ENCODE results near the gene RTCA. TPM values are rescaled to one million over a fixed set of nuclear protein-coding genes. Genes with fewer than 3 reads are reported as not detected.
"Not testable (repeated sequence)": the region's sequence is repeated elsewhere in the genome, so short reads cannot be mapped to it uniquely, and the experiment has no call there.

The RTCA gene
- total RNA-seq, 5 donors from 2014 or later (not counting 1 experiment from before 2014, with no cell fraction given) = 36.0 to 53.6 (median 40.1) TPM

DNA sequence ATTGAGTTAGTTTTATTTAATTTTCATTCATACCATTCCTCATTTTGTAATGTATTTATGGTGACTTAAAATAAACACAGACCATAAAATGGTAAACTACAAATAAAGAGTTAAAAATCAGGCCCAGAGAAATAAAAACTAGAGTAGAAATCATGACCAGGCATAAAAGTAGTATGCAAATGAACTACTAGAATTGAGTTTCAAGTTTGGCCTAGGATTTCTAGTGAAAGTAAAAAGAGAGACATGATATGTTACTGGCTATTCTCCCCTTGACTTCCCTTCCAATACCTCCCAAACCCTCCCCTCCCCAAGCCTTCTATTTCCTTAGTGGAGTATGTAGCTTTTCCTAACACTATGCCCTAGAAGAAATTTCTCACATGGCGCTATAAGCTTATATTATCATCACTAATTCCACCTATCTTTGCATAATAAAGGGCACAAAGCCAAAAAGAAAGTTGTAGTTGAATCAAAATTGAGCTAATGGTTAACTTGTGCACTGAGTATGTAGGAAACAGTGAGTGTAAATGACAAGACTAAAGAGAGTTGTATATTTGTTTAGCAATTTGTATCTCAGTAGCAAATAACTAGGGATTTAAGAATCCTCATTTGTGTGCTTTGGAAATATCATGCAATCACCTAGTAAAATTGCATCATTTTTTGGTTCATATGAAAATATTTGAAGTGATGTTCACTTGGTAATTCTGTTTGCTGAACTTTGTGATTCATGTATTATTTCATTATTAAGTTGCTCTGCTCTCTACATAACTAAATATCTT is 56.6 kb downstream of the RTCA start:
- ATAC-seq (replicated peaks in 1 of 4) = no peak
- H3K36me3 ChIP-seq (ENCODE audit: control insufficient read depth in 2 of 2, extremely low read depth in 1 of 2, insufficient read depth in 1 of 2, low read length in 1 of 2) = no peaks in the 10 kb centered on the region
- no peak for DNase-seq
- peaks cover 13 to 25% (median 13%) of the 10 kb centered on the region in 3 donors for H3K9me3 Mint-ChIP-seq
- H3K9me3 ChIP-seq = no peaks in the 10 kb centered on the region
- ChIA-PET CTCF (interaction anchor here in 1 of 2 donors (0.7 kb wide), 1 partner anchor 122 kb away, joined by 4 read pairs; no protein-coding TSS in a partner anchor), POLR2A (interaction anchor here in 1 of 2 donors (0.6 kb wide), 2 partner anchors 48 to 164 kb away, joined by 3 to 6 read pairs; no protein-coding TSS in a partner anchor)
- H3K4me3 ChIP-seq (ENCODE audit: control insufficient read depth in 1 of 2, extremely low read depth in 1 of 2, low read length in 1 of 2) = no peak overlapping the region
- no peaks in the 10 kb centered on the region for H3K4me1 Mint-ChIP-seq
- no peaks in the 10 kb centered on the region for H3K27me3 ChIP-seq (replicated peaks in 1 of 2; ENCODE audit: control insufficient read depth in 2 of 2, extremely low read depth in 1 of 2, insufficient read depth in 2 of 2, low read length in 1 of 2)
- H3K27ac Mint-ChIP-seq = no peak overlapping the region
- H3K4me3 Mint-ChIP-seq = no peak overlapping the region
- WGBS (ENCODE audit: insufficient coverage) = no CpG with 5 or more reads among the region's 1 CpG
- peaks cover 11% of the 10 kb centered on the region for H3K36me3 Mint-ChIP-seq
- no peaks in the 10 kb centered on the region for H3K4me1 ChIP-seq (ENCODE audit: control insufficient read depth in 1 of 2, extremely low read depth in 1 of 2, insufficient read depth in 2 of 2, low read length in 2 of 2)
- no peak overlapping the region for H3K27ac ChIP-seq (ENCODE audit: low read length)
- H3K27me3 Mint-ChIP-seq = no peaks in the 10 kb centered on the region

GRCh38 chr1:100323419-100324106 is 57.5 kb downstream of the RTCA start:
- no peak overlapping the region for H3K4me3 ChIP-seq (ENCODE audit: control insufficient read depth in 1 of 2, extremely low read depth in 1 of 2, low read length in 1 of 2)
- Mint-ChIP-seq H3K27ac (no peak overlapping the region), H3K36me3 (peaks cover 11% of the 10 kb centered on the region), H3K4me3 (no peak overlapping the region), H3K9me3 (peaks cover 11 to 22% (median 13%) of the 10 kb centered on the region in 3 donors), H3K4me1 (no peaks in the 10 kb centered on the region), H3K27me3 (no peaks in the 10 kb centered on the region)
- H3K27me3 ChIP-seq (replicated peaks in 1 of 2; ENCODE audit: control insufficient read depth in 2 of 2, extremely low read depth in 1 of 2, insufficient read depth in 2 of 2, low read length in 1 of 2) = no peaks in the 10 kb centered on the region
- no peaks in the 10 kb centered on the region for H3K9me3 ChIP-seq
- ChIA-PET CTCF (no interaction called here), POLR2A (interaction anchor here in 1 of 2 donors (0.6 kb wide), 1 partner anchor 116 kb away, joined by 3 read pairs; no protein-coding TSS in a partner anchor)
- H3K27ac ChIP-seq (ENCODE audit: low read length) = no peak overlapping the region
- WGBS (ENCODE audit: insufficient coverage) = no CpG with 5 or more reads among the region's 6 CpGs
- no peak for DNase-seq
- H3K4me1 ChIP-seq (ENCODE audit: control insufficient read depth in 1 of 2, extremely low read depth in 1 of 2, insufficient read depth in 2 of 2, low read length in 2 of 2) = no peaks in the 10 kb centered on the region
- no peaks in the 10 kb centered on the region for H3K36me3 ChIP-seq (ENCODE audit: control insufficient read depth in 2 of 2, extremely low read depth in 1 of 2, insufficient read depth in 1 of 2, low read length in 1 of 2)
- no peak for ATAC-seq (replicated peaks in 1 of 4)

- H3K27me3 Mint-ChIP-seq = no peaks in the 10 kb centered on the region
- H3K4me1 Mint-ChIP-seq = no peaks in the 10 kb centered on the region
- ATAC-seq (replicated peaks in 1 of 4) (no peak), DNase-seq (no peak)
- H3K9me3 ChIP-seq = no peaks in the 10 kb centered on the region
- no peak overlapping the region for H3K27ac Mint-ChIP-seq
- H3K9me3 Mint-ChIP-seq = peaks cover under 1 to 6% (median 3%) of the 10 kb centered on the region in 3 donors
- ChIA-PET CTCF (no interaction called here), POLR2A (no interaction called here)
- H3K4me1 ChIP-seq (ENCODE audit: control insufficient read depth in 1 of 2, extremely low read depth in 1 of 2, insufficient read depth in 2 of 2, low read length in 2 of 2) = no peaks in the 10 kb centered on the region
- H3K27me3 ChIP-seq (replicated peaks in 1 of 2; ENCODE audit: control insufficient read depth in 2 of 2, extremely low read depth in 1 of 2, insufficient read depth in 2 of 2, low read length in 1 of 2) = no peaks in the 10 kb centered on the region
- no peak overlapping the region for H3K4me3 Mint-ChIP-seq
- no peaks in the 10 kb centered on the region for H3K36me3 ChIP-seq (ENCODE audit: control insufficient read depth in 2 of 2, extremely low read depth in 1 of 2, insufficient read depth in 1 of 2, low read length in 1 of 2)
- H3K27ac ChIP-seq (ENCODE audit: low read length) = no peak overlapping the region
- WGBS (ENCODE audit: insufficient coverage) = 67% methylated on average over 1 of the region's 7 CpGs
- peaks cover 2% of the 10 kb centered on the region for H3K36me3 Mint-ChIP-seq
- no peak overlapping the region for H3K4me3 ChIP-seq (ENCODE audit: control insufficient read depth in 1 of 2, extremely low read depth in 1 of 2, low read length in 1 of 2)
Measured at GRCh38 chr1:100325415-100326324, 59.7 kb downstream of the RTCA start.

GRCh38 chr1:100326325-100326670 is 60.3 kb downstream of the RTCA start:
- H3K9me3 Mint-ChIP-seq; H3K27ac Mint-ChIP-seq; H3K36me3 Mint-ChIP-seq; H3K36me3 ChIP-seq (ENCODE audit: control insufficient read depth in 2 of 2, extremely low read depth in 1 of 2, insufficient read depth in 1 of 2, low read length in 1 of 2); H3K4me3 ChIP-seq (ENCODE audit: control insufficient read depth in 1 of 2, extremely low read depth in 1 of 2, low read length in 1 of 2); CTCF ChIA-PET; H3K4me1 Mint-ChIP-seq; H3K9me3 ChIP-seq; H3K27ac ChIP-seq (ENCODE audit: low read length); POLR2A ChIA-PET; H3K4me1 ChIP-seq (ENCODE audit: control insufficient read depth in 1 of 2, extremely low read depth in 1 of 2, insufficient read depth in 2 of 2, low read length in 2 of 2); H3K27me3 ChIP-seq (replicated peaks in 1 of 2; ENCODE audit: control insufficient read depth in 2 of 2, extremely low read depth in 1 of 2, insufficient read depth in 2 of 2, low read length in 1 of 2); H3K4me3 Mint-ChIP-seq; ATAC-seq (replicated peaks in 1 of 4); DNase-seq; H3K27me3 Mint-ChIP-seq: not testable (repeated sequence)
- WGBS (ENCODE audit: insufficient coverage) = no CpG with 5 or more reads among the region's 1 CpG

DNA sequence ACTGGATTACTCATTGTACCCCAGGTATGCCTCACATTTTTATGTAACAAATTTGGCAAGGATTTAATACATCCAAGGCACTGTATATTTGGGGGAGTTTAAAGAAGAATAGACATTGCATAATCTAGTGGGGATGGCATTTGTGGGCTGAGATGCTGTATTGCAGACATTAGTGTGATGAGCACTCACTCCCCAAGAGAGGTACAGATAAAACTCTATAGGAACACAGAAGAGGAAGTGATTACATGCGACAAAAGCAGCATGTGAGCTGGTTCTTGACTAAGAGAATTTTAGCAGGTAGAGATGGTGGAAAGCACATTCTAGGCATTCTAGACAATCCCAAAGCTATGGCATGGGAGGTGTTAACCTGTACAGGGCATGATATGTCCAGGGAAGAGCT is 62.1 kb downstream of the RTCA start:
- ATAC-seq (replicated peaks in 1 of 4) (no peak), DNase-seq (no peak)
- Histone ChIP-seq H3K36me3 (ENCODE audit: control insufficient read depth in 2 of 2, extremely low read depth in 1 of 2, insufficient read depth in 1 of 2, low read length in 1 of 2) (no peaks in the 10 kb centered on the region), H3K9me3 (no peaks in the 10 kb centered on the region), H3K27me3 (replicated peaks in 1 of 2; ENCODE audit: control insufficient read depth in 2 of 2, extremely low read depth in 1 of 2, insufficient read depth in 2 of 2, low read length in 1 of 2) (no peaks in the 10 kb centered on the region), H3K4me1 (ENCODE audit: control insufficient read depth in 1 of 2, extremely low read depth in 1 of 2, insufficient read depth in 2 of 2, low read length in 2 of 2) (no peaks in the 10 kb centered on the region), H3K4me3 (ENCODE audit: control insufficient read depth in 1 of 2, extremely low read depth in 1 of 2, low read length in 1 of 2) (no peak overlapping the region), H3K27ac (ENCODE audit: low read length) (no peak overlapping the region)
- Mint-ChIP-seq H3K4me1 (no peaks in the 10 kb centered on the region), H3K27ac (no peak overlapping the region), H3K4me3 (no peak overlapping the region), H3K9me3 (no peaks in the 10 kb centered on the region), H3K27me3 (no peaks in the 10 kb centered on the region), H3K36me3 (no peaks in the 10 kb centered on the region)
- ChIA-PET POLR2A (no interaction called here), CTCF (interaction anchor here in 1 of 2 donors (0.6 kb wide), 1 partner anchor 146 kb away, joined by 3 read pairs; no protein-coding TSS in a partner anchor)
- WGBS (ENCODE audit: insufficient coverage) = 67% methylated on average over 1 of the region's 1 CpG

DNA sequence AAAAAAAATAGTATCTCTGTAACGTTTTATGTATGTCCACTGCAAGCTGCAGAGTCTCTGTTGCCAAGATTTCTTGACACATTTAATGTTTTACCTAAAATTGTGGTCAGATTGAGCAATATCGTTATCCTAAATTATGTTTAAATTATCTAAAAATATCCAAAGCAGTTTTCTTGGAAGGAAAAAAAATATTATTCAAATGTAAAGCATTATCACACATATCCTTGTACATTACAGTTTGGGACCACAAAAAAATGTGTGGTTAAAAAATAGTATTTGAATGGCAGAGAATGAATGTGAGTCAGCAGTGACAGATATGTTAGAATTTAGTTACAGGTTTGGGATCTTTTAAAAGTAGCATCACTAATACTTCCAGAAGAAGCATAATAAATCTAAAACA is 65.1 kb downstream of the RTCA start:
- H3K9me3 ChIP-seq; CTCF ChIA-PET; H3K36me3 Mint-ChIP-seq; H3K4me1 ChIP-seq (ENCODE audit: control insufficient read depth in 1 of 2, extremely low read depth in 1 of 2, insufficient read depth in 2 of 2, low read length in 2 of 2); DNase-seq; POLR2A ChIA-PET; H3K27ac ChIP-seq (ENCODE audit: low read length); H3K4me1 Mint-ChIP-seq; ATAC-seq (replicated peaks in 1 of 4); H3K9me3 Mint-ChIP-seq; H3K4me3 Mint-ChIP-seq; H3K4me3 ChIP-seq (ENCODE audit: control insufficient read depth in 1 of 2, extremely low read depth in 1 of 2, low read length in 1 of 2); H3K27ac Mint-ChIP-seq; H3K36me3 ChIP-seq (ENCODE audit: control insufficient read depth in 2 of 2, extremely low read depth in 1 of 2, insufficient read depth in 1 of 2, low read length in 1 of 2); H3K27me3 ChIP-seq (replicated peaks in 1 of 2; ENCODE audit: control insufficient read depth in 2 of 2, extremely low read depth in 1 of 2, insufficient read depth in 2 of 2, low read length in 1 of 2); H3K27me3 Mint-ChIP-seq: not testable (repeated sequence)
- WGBS (ENCODE audit: insufficient coverage) = no CpG with 5 or more reads among the region's 2 CpGs
